ENCODE results near the gene UNG.
"Not testable (repeated sequence)": the region's sequence is repeated elsewhere in the genome, so short reads cannot be mapped to it uniquely, and the experiment has no call there.

Gene UNG

GRCh38 chr12:109147126-109147525, 49.7 kb downstream of the UNG start:
- not testable (repeated sequence) for H3K4me3 ChIP-seq (ENCODE audit: low read length); DNase-seq (ENCODE audit: low read depth, low spot score)

GRCh38 chr12:109147954-109148353, 50.6 kb downstream of the UNG start:
- H3K4me3 ChIP-seq (ENCODE audit: low read length) = no peak overlapping the region
- DNase-seq (ENCODE audit: low read depth, low spot score) = no peak

- no peak for DNase-seq (ENCODE audit: low read depth, low spot score)
- H3K4me3 ChIP-seq (ENCODE audit: low read length) = no peak overlapping the region
These were observed 52.8 kb downstream of the UNG start for GRCh38 chr12:109150124-109150640.

- H3K4me3 ChIP-seq (ENCODE audit: low read length) = no peak overlapping the region
- DNase-seq (ENCODE audit: low read depth, low spot score) = no peak
These were observed 54.1 kb downstream of the UNG start for GRCh38 chr12:109151457-109151856.

- H3K4me3 ChIP-seq (ENCODE audit: low read length) = peak overlapping the region; percentile 34
- DNase-seq (ENCODE audit: low read depth, low spot score) = no peak
These were observed 56.5 kb downstream of the UNG start for GRCh38 chr12:109153821-109154441.

GRCh38 chr12:109154451-109155438, 57.3 kb downstream of the UNG start:
- peak overlapping the region; percentile 75 for H3K4me3 ChIP-seq (ENCODE audit: low read length)
- DNase-seq (ENCODE audit: low read depth, low spot score) = peak; percentile 74

- no peak overlapping the region for H3K4me3 ChIP-seq (ENCODE audit: low read length)
- no peak for DNase-seq (ENCODE audit: low read depth, low spot score)
These were observed 58.6 kb downstream of the UNG start for GRCh38 chr12:109156036-109156435.

- H3K4me3 ChIP-seq (ENCODE audit: low read length) = no peak overlapping the region
- DNase-seq (ENCODE audit: low read depth, low spot score) = no peak
These were observed 59.2 kb downstream of the UNG start for GRCh38 chr12:109156586-109156985.

- no peak overlapping the region for H3K4me3 ChIP-seq (ENCODE audit: low read length)
- DNase-seq (ENCODE audit: low read depth, low spot score) = no peak
These were observed 60.6 kb downstream of the UNG start for GRCh38 chr12:109157986-109158385.

- DNase-seq (ENCODE audit: low read depth, low spot score) = no peak
- no peak overlapping the region for H3K4me3 ChIP-seq (ENCODE audit: low read length)
These were observed 63.0 kb downstream of the UNG start for GRCh38 chr12:109160433-109160832.
